ENCODE measurements around the gene KRTAP10-9.
"Not testable (repeated sequence)": the region's sequence is repeated elsewhere in the genome, so short reads cannot be mapped to it uniquely, and the experiment has no call there.

Gene KRTAP10-9

DNA sequence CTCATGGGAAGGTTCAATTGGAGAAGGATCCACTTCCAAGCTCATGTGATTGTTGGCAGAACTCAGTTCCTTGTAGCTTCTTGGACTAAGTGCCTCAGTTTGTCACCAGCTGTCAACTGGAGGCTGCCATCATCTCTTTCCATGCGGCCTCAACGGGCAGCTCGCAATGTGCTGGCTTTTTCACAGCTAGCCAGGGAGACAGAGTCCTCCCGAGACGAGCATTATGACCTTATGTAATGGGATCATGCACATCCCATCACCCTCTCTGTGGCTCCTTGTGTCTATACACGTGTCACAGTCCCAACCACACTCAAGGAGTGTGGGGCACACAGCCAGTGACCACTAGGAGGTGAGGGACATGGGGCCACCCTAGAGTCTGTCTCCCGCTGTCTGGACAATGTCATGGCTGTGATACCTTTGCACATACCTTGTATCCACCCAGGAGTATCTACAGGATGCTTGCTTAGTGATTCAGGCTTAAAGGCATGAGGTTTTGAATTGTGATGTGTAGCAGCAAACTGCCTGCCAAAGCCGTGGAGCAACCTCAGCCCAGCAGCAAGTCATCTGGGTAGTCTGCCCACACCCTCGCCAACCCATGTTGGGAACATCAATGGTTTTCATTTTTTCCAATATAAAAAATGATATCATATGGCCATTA, 30.7 kb upstream of the KRTAP10-9 start:
- TF ChIP-seq CTCF (IDR thresholded peaks at IDR 0.05; ENCODE audit: borderline replicate concordance, control extremely low read depth, extremely low read depth, insufficient read depth, missing control alignments): no peak
- in situ Hi-C loops (cut with MboI; ENCODE audit: low sequenced_read_pairs, unreplicated experiment): no loop called here
- no peak for DNase-seq (ENCODE audit: low spot score)

DNA sequence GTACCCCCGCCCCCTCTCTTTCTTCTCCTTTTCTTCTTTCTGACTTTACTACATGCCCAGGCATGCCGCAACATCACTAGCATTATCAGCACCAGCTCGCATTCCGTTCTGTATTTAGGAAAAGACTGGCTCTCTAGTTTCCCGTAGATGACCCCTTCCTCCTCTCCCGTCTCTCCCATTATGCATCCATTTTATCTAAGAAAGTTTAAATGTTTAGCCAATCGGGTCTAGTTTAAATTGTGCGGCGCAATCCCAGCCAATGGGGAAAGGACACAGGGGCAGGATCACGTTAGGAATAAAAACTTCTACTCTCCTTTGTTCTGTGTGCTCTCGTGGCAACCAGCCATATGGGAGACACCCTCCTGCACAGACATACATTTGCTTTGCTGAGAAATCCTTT, 28.8 kb upstream of the KRTAP10-9 start:
- in situ Hi-C loops (cut with MboI; ENCODE audit: low sequenced_read_pairs, unreplicated experiment): no loop called here
- DNase-seq (ENCODE audit: low spot score): no peak
- no peak for TF ChIP-seq CTCF (IDR thresholded peaks at IDR 0.05; ENCODE audit: borderline replicate concordance, control extremely low read depth, extremely low read depth, insufficient read depth, missing control alignments)

DNA sequence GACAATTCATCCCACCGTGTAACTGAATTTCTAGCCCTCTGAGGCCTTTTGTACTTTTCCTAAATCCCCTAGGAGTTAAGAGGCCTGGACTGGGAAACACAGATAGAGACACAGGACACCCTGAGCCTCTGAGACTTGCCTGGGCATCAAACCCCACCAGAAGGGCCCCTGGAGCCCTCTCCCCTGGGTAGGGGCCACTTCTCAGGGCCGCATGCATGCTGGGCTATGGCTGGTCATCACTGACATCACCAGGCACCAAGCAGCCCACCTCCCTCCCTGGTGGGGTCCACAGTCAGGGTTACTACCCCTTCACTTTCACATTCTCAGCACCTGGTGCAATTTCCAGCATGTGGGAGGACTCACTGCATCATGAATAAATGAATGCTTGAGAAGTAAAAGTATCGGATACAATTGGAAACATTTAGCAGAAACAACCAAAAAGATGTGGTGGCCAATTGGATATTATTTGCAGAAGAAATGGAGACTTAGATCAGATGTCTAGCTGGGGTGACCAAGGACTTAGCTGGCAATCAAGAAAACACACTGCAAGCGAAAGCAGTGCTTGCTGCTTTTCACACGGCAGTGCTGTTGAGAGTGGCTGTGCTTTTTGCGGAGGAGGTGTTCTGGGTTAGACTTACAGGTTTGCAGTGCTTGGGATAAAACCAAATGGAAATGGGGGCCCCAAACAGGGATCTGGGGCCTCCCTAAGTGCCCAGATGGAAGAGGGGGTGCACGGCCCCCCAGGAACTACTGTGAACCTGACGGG, 27.4 kb upstream of the KRTAP10-9 start:
- in situ Hi-C loops (cut with MboI; ENCODE audit: low sequenced_read_pairs, unreplicated experiment): no loop called here
- no peak for DNase-seq (ENCODE audit: low spot score)
- no peak for TF ChIP-seq CTCF (IDR thresholded peaks at IDR 0.05; ENCODE audit: borderline replicate concordance, control extremely low read depth, extremely low read depth, insufficient read depth, missing control alignments)

GRCh38 chr21:44600118-44600978, 26.5 kb upstream of the KRTAP10-9 start, which contains the start of gene KRTAP10-7:
TSS of gene KRTAP10-7 (plus strand) at chr21:44600597. CDS start at chr21:44600622, 25 bp downstream.
- in situ Hi-C loops (cut with MboI; ENCODE audit: low sequenced_read_pairs, unreplicated experiment); DNase-seq (ENCODE audit: low spot score): not testable (repeated sequence)

DNA sequence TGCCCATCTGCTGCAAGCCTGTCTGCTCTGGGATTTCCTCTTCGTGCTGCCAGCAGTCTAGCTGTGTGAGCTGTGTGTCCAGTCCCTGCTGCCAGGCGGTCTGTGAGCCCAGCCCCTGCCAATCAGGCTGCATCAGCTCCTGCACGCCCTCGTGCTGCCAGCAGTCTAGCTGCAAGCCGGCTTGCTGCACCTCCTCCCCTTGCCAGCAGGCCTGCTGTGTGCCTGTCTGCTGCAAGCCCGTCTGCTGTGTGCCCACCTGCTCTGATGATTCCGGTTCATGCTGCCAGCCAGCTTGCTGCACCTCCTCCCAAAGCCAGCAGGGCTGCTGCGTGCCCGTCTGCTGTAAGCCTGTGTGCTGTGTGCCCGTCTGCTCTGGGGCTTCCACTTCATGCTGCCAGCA, 25.8 kb upstream of the KRTAP10-9 start:
- DNase-seq (ENCODE audit: low spot score); in situ Hi-C loops (cut with MboI; ENCODE audit: low sequenced_read_pairs, unreplicated experiment): not testable (repeated sequence)

DNA sequence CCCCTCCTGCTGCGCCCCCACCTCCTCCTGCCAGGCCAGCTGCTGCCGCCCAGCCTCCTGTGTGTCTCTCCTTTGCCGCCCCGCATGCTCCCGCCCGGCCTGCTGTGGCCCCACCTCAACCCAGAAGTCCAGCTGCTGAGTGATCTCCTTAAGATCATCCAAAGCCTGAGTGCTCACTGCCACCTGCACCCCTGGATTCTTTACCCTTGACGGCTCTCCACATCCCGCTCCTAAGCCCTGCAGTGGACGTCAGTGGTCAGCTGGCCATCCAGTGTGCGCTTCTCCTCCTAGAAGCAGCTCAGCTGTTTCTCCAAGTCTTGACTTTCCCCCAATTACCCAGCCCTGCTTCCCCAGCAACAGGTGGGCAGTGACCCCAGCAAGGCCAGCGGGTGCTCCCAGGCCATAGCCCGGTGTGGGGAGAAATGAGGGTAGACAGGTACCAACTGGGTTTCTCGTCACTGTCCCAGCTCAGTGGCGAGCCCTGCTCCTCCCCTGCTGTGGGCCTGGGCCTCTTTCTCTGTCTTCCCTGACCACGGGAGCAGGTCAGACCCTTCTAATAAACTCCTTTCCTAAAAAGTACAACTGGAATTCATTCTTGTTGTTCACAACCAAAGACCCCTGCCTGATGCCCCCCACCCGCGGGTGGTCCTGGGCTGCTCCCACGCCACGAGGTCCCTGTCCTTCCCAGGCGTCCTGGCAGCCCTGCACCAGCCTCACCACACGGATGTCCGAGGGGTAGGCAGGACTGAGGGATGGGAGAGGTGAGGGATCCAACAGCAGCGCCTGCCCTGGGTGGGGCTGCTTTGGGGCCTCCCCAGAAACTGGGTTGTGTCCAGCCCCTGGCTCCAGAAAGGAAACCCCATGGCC, 25.1 kb upstream of the KRTAP10-9 start:
- DNase-seq (ENCODE audit: low spot score): no peak
- in situ Hi-C loops (cut with MboI; ENCODE audit: low sequenced_read_pairs, unreplicated experiment): no loop called here

More for the DNA sequence above, 25.1 kb upstream of the KRTAP10-9 start:
- TF ChIP-seq CTCF (IDR thresholded peaks at IDR 0.05; ENCODE audit: borderline replicate concordance, control extremely low read depth, extremely low read depth, insufficient read depth, missing control alignments): no peak
